ENCODE results near the gene GIGYF2.

DNA sequence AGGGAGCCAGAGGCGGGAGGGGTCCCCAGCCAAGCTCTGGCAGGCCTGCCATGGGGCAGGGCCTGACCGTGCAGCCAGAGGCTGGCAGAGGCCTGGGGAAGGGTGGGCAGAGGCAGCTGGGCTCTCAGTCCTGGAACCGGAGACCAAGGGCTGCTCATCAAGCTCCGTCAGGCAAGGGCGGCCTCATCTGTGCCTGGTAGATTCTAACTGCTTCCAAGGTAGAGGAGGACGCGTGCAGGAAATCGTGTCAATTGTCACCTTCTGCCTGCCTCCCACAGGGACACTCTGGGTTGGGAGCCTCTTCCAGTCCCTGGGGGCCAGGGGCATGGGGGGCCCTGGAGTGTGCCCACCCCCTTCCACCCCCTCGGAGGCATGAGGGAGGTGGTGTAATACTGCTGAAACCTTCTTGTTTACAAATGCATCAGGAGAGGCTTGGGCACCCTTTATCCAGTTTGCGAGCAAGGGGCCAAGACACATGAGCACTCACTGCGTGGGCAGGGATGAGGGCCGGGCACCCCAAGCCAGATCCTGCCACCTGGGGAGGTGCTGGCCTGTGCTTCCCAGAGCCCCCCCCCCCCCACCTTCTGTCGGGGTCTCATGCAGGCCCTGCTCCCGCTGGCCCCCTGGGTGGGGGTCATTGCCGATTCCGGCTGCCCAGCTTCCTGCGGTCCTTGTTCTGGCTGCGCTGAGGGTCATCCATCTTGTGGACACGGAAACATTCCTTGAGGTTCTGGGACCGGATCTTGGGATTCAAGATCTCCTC is 181.9 kb downstream of the GIGYF2 start:
- no peak for TF ChIP-seq EZH2 (IDR thresholded peaks at IDR 0.05)
- TF ChIP-seq, protein P1, sequence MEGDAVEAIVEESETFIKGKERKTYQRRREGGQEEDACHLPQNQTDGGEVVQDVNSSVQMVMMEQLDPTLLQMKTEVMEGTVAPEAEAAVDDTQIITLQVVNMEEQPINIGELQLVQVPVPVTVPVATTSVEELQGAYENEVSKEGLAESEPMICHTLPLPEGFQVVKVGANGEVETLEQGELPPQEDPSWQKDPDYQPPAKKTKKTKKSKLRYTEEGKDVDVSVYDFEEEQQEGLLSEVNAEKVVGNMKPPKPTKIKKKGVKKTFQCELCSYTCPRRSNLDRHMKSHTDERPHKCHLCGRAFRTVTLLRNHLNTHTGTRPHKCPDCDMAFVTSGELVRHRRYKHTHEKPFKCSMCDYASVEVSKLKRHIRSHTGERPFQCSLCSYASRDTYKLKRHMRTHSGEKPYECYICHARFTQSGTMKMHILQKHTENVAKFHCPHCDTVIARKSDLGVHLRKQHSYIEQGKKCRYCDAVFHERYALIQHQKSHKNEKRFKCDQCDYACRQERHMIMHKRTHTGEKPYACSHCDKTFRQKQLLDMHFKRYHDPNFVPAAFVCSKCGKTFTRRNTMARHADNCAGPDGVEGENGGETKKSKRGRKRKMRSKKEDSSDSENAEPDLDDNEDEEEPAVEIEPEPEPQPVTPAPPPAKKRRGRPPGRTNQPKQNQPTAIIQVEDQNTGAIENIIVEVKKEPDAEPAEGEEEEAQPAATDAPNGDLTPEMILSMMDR (IDR thresholded peaks at IDR 0.05 in 2 of 3, conservative IDR thresholded peaks at IDR 0.05 in 1 of 3; ENCODE audit: borderline replicate concordance in 1 of 3, insufficient read depth in 1 of 3, low read depth in 2 of 3, low read length in 2 of 3) = no peak
- no peak for TF ChIP-seq POLR2A (IDR thresholded peaks at IDR 0.05; ENCODE audit: borderline replicate concordance, extremely low read depth, insufficient read depth, insufficient read length)
- TF ChIP-seq SIN3A (IDR thresholded peaks at IDR 0.05; ENCODE audit: low read depth) = no peak

All from HCT116 (cell line).